Endodermal cell (in vitro differentiated cells): ENCODE data around the gene TRIO. TPM values are rescaled to one million over a fixed set of nuclear protein-coding genes. Genes with fewer than 3 reads are reported as not detected.

ENCODE experiments used
- DNase-seq: peaks from one replicate; pipeline ENCODE4 v3.0.0-alpha.2; 2017
- H3K27ac ChIP-seq: 2 replicates; pipeline ENCODE4 v1.5.1; 2013; ENCODE audit warnings: mild to moderate bottlenecking, low read depth, low read length, moderate library complexity
- H3K27me3 ChIP-seq: 2 replicates; pipeline ENCODE4 v1.6.1; 2013; ENCODE audit warnings: mild to moderate bottlenecking, low read length, moderate library complexity; ENCODE audit not compliant: insufficient read depth, control insufficient read depth, poor library complexity, severe bottlenecking
- H3K36me3 ChIP-seq: 2 replicates; pipeline ENCODE4 v1.7.0; 2013; ENCODE audit warnings: mild to moderate bottlenecking, low read length, moderate library complexity; ENCODE audit not compliant: control insufficient read depth, insufficient read depth
- H3K4me1 ChIP-seq: one replicate; pipeline ENCODE4 v1.7.0; 2013; ENCODE audit warnings: low read length; ENCODE audit not compliant: control insufficient read depth, insufficient read depth
- H3K4me3 ChIP-seq: 2 replicates; pipeline ENCODE4 v1.5.1; 2013; ENCODE audit warnings: mild to moderate bottlenecking, low read length, moderate library complexity
- H3K9ac ChIP-seq: 2 replicates; pipeline ENCODE4 v1.6.1; 2013; ENCODE audit warnings: mild to moderate bottlenecking, low read length, moderate library complexity; ENCODE audit not compliant: poor library complexity, severe bottlenecking; ENCODE audit errors: extremely low read depth
- H3K9me3 ChIP-seq: 2 replicates; pipeline ENCODE4 v1.6.1; 2013; ENCODE audit warnings: mild to moderate bottlenecking, low read length, moderate library complexity; ENCODE audit not compliant: control insufficient read depth
- H3K27ac Mint-ChIP-seq: 2 replicates; pipeline ENCODE4 v1.8.0; 2020; ENCODE audit warnings: mixed read lengths
- H3K27me3 Mint-ChIP-seq: 2 replicates; pipeline ENCODE4 v1.8.0; 2021; ENCODE audit warnings: mild to moderate bottlenecking, mixed read lengths; ENCODE audit not compliant: insufficient read depth
- H3K36me3 Mint-ChIP-seq: 2 replicates; pipeline ENCODE4 v1.8.0; 2020; ENCODE audit warnings: low read depth, mixed read lengths
- H3K4me1 Mint-ChIP-seq: 2 replicates; pipeline ENCODE4 v1.8.0; 2020; ENCODE audit warnings: mixed read lengths
- H3K4me3 Mint-ChIP-seq: 2 replicates; pipeline ENCODE4 v1.8.0; 2020; ENCODE audit warnings: mild to moderate bottlenecking, moderate library complexity, mixed read lengths
- H3K9me3 Mint-ChIP-seq: 2 replicates; pipeline ENCODE4 v1.8.0; 2020; ENCODE audit warnings: mild to moderate bottlenecking, mixed read lengths
- CTCF ChIP-seq: fragments of 200-600 bp; sonication (generic); conservative IDR thresholded peaks from 2 replicates; pipeline ENCODE4 v1.5.0; 2021; ENCODE audit warnings: antibody characterized with exemption, mild to moderate bottlenecking
- WGBS, 2 experiments: methylation state at CpG; one replicate each; pipeline versions ENCODE4 v1.1.5 to v1.1.7; 2013; ENCODE audit warnings: missing lambda C conversion rate in 2 of 2, mixed read lengths in 1 of 2; ENCODE audit not compliant: insufficient coverage in 1 of 2, insufficient read length in 1 of 2; 5-methylcytosine and 5-hydroxymethylcytosine counted together
- total RNA-seq, 2 donors: library from RNA; stranded (reverse); fragmentation: NEBNext Ultra II Directional in 1 of 2; extraction: Animal tissue kit (Norgen Biotek cat#: 25700) in 1 of 2; gene quantifications; 2 replicates in 1 of 2; 3 replicates in 1 of 2; pipeline ENCODE4 v1.2.1, GENCODE V29; 2021

Gene TRIO
- total RNA-seq, 2 donors from 2014 or later: 88.3 to 109 TPM

GRCh38 chr5:14176888-14177287 lies 33.7 kb downstream of the TRIO start:
- Histone ChIP-seq H3K9me3 (no peaks in the 10 kb centered on the region), H3K4me3 (no peak overlapping the region), H3K4me1 (peaks cover 11% of the 10 kb centered on the region), H3K9ac (no peak overlapping the region), H3K27me3 (no peaks in the 10 kb centered on the region), H3K36me3 (no peaks in the 10 kb centered on the region), H3K27ac (no peak overlapping the region)
- H3K9me3 Mint-ChIP-seq: no peaks in the 10 kb centered on the region
- no peak overlapping the region for H3K4me3 Mint-ChIP-seq
- DNase-seq: no peak
- H3K27me3 Mint-ChIP-seq: no peaks in the 10 kb centered on the region
- WGBS, 2 experiments: 92% methylated on average over 2 of the region's 2 CpGs; no CpG with 5 or more reads in 1 of the 2 experiments
- no peak overlapping the region for H3K27ac Mint-ChIP-seq
- H3K36me3 Mint-ChIP-seq: no peaks in the 10 kb centered on the region
- H3K4me1 Mint-ChIP-seq: peaks cover 51% of the 10 kb centered on the region
- no peak for TF ChIP-seq CTCF

DNA sequence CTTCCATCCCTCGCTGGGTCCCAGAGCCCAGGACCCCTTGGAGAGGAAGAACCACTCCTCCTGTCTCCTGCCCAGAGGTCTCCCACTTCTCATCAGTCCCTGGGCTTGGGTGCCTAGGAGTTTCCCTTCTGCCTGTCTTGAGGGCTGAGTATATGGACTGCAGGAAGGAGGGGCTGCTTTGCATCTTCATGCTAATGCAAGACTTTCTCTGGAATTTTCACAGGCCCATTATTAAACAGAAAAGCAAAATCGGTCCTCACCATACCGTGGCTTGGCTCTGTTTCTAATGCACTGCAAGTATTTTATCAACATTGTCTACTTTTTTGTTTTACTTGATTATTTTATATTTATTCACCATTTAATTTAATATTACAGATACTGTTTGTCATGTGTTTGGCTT lies 34.5 kb downstream of the TRIO start:
- Histone ChIP-seq H3K27me3 (no peaks in the 10 kb centered on the region), H3K27ac (no peak overlapping the region), H3K9ac (no peak overlapping the region), H3K36me3 (no peaks in the 10 kb centered on the region), H3K9me3 (no peaks in the 10 kb centered on the region), H3K4me1 (peaks cover 11% of the 10 kb centered on the region), H3K4me3 (no peak overlapping the region)
- H3K4me1 Mint-ChIP-seq: peaks cover 47% of the 10 kb centered on the region
- peak; percentile 63 for DNase-seq
- H3K27me3 Mint-ChIP-seq: no peaks in the 10 kb centered on the region
- no peak overlapping the region for H3K4me3 Mint-ChIP-seq
- H3K9me3 Mint-ChIP-seq: no peaks in the 10 kb centered on the region
- no peak for TF ChIP-seq CTCF
- no peak overlapping the region for H3K27ac Mint-ChIP-seq
- WGBS, 2 experiments: 49 to 100% methylated on average over 1 to 3 of the region's 3 CpGs
- no peaks in the 10 kb centered on the region for H3K36me3 Mint-ChIP-seq

GRCh38 chr5:14178091-14178490 lies 34.9 kb downstream of the TRIO start:
- H3K9ac ChIP-seq: no peak overlapping the region
- H3K4me1 ChIP-seq: peaks cover 11% of the 10 kb centered on the region
- no peaks in the 10 kb centered on the region for H3K27me3 ChIP-seq
- H3K4me3 ChIP-seq: no peak overlapping the region
- no peaks in the 10 kb centered on the region for H3K36me3 Mint-ChIP-seq
- DNase-seq: no peak
- peaks cover 47% of the 10 kb centered on the region for H3K4me1 Mint-ChIP-seq
- 79 to 81% methylated on average over 4 of the region's 4 CpGs for WGBS, 2 experiments
- H3K27ac ChIP-seq: no peak overlapping the region
- no peaks in the 10 kb centered on the region for H3K36me3 ChIP-seq
- H3K27ac Mint-ChIP-seq: peak overlapping the region; percentile 12
- H3K4me3 Mint-ChIP-seq: no peak overlapping the region
- H3K27me3 Mint-ChIP-seq: no peaks in the 10 kb centered on the region
- no peaks in the 10 kb centered on the region for H3K9me3 Mint-ChIP-seq
- TF ChIP-seq CTCF: no peak
- H3K9me3 ChIP-seq: no peaks in the 10 kb centered on the region
